DOHH2 (cell line): ENCODE measurements around the gene SRPX.

Source experiments
- H3F3A ChIP-seq: fragments of 200-600 bp; sonication (generic), shearing (Covaris generic); 2 replicates; pipeline ENCODE4 v1.6.0; 2016; ENCODE audit warnings: antibody characterized with exemption, mild to moderate bottlenecking; ENCODE audit not compliant: control insufficient read depth, insufficient read depth
- H3K27ac ChIP-seq: fragments of 200-600 bp; sonication (generic); 2 replicates; pipeline ENCODE4 v1.5.1; 2014; ENCODE audit warnings: low read depth, mild to moderate bottlenecking, low read length, moderate library complexity
- H3K27me3 ChIP-seq: fragments of 200-600 bp; sonication (generic); 2 replicates; pipeline ENCODE4 v1.6.1; 2014; ENCODE audit warnings: mild to moderate bottlenecking, low read length, mixed read lengths; ENCODE audit not compliant: control insufficient read depth
- H3K36me3 ChIP-seq: fragments of 200-600 bp; sonication (generic); 2 replicates; pipeline ENCODE4 v1.6.1; 2014; ENCODE audit warnings: mild to moderate bottlenecking, low read length, moderate library complexity, mixed read lengths; ENCODE audit not compliant: control insufficient read depth
- H3K4me1 ChIP-seq: fragments of 200-600 bp; sonication (generic); 2 replicates; pipeline ENCODE4 v1.6.1; 2014; ENCODE audit warnings: mild to moderate bottlenecking, low read length, mixed read lengths; ENCODE audit not compliant: control insufficient read depth
- H3K4me2 ChIP-seq: fragments of 200-600 bp; sonication (generic); 2 replicates; pipeline ENCODE4 v1.6.0; 2014; ENCODE audit warnings: mild to moderate bottlenecking, low read length, moderate library complexity
- H3K4me3 ChIP-seq: fragments of 200-600 bp; sonication (generic); 2 replicates; pipeline ENCODE4 v1.5.1; 2014; ENCODE audit warnings: mild to moderate bottlenecking, low read length, mixed read lengths
- H3K79me2 ChIP-seq: fragments of 200-600 bp; sonication (generic); 2 replicates; pipeline ENCODE4 v1.6.1; 2014; ENCODE audit warnings: mild to moderate bottlenecking, low read length, mixed read lengths; ENCODE audit not compliant: control insufficient read depth
- H3K9me2 ChIP-seq: fragments of 200-600 bp; sonication (generic); replicated peaks from 2 replicates; pipeline ENCODE4 v1.6.1; 2014; ENCODE audit warnings: mild to moderate bottlenecking, low read length, mixed read lengths; ENCODE audit not compliant: control insufficient read depth
- H3K9me3 ChIP-seq: fragments of 200-600 bp; sonication (generic); 2 replicates; pipeline ENCODE4 v1.6.1; 2014; ENCODE audit warnings: antibody characterized with exemption, low read length, mixed read lengths; ENCODE audit not compliant: control insufficient read depth, insufficient read depth
- H4K20me1 ChIP-seq: fragments of 200-600 bp; sonication (generic); 2 replicates; pipeline ENCODE4 v1.6.0; 2014; ENCODE audit warnings: low read depth, mild to moderate bottlenecking, antibody characterized with exemption, low read length, moderate library complexity; ENCODE audit not compliant: control insufficient read depth, insufficient read depth
- EZH2phosphoT487 ChIP-seq: fragments of 200-600 bp; sonication (generic); IDR thresholded peaks from 2 replicates; pipeline ENCODE4 v1.6.1; 2017; ENCODE audit warnings: borderline replicate concordance, mild to moderate bottlenecking, antibody characterized with exemption, low read length, moderate library complexity, mixed read lengths
- TF ChIP-seq, protein P1 (sequence below): fragments of 200-600 bp; sonication (generic); IDR thresholded peaks from one replicate; pipeline ENCODE4 v1.5.1; 2014; ENCODE audit warnings: antibody characterized with exemption, mild to moderate bottlenecking, low read depth, low read length; ENCODE audit not compliant: poor library complexity, severe bottlenecking

Gene SRPX

DNA sequence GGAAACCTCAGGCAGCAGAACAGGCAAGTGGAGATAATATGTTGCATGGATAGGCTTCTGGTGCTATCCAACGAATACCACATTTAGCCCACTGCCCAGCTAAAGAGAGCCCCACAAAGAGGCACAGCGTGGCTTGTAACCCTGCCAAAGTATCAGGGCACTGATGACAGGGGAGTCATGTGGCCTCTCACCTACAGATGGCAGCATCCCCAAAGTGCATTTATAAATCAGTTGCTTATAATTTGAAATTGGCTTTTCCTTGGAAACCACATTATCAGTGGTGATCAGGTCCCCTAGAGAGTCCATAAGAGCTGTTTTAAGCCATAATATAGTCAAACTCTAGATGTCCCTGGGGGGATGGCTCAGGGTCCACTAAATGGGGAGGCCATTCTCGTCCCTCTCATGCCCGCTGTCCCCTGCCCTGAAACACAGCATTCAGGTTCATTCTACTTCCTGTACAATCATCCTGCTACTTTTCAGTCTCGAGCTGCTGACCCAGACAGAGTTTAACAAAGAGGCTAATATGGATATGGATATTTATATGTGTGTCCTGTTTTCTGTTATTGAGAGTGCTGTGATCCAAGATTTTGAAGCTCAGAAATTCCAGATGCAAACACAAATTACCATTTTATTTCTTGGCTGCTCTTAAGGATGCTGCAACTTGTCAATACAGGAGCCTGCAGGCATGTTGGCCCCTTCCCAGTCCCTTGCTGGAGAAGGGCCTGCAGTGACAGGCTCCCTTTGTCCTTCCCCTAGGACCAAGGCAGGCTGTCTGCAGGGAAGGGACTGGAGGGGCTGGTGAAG, 28.5 kb downstream of the SRPX start:
- peaks cover 3% of the 10 kb centered on the region; the same call in 1 of the 2 replicates for H3K4me1 ChIP-seq
- no peaks in the 10 kb centered on the region for H4K20me1 ChIP-seq
- H3K79me2 ChIP-seq = no peaks in the 10 kb centered on the region
- no peaks in the 10 kb centered on the region for H3K9me3 ChIP-seq
- TF ChIP-seq EZH2phosphoT487 = no peak
- TF ChIP-seq, protein P1, sequence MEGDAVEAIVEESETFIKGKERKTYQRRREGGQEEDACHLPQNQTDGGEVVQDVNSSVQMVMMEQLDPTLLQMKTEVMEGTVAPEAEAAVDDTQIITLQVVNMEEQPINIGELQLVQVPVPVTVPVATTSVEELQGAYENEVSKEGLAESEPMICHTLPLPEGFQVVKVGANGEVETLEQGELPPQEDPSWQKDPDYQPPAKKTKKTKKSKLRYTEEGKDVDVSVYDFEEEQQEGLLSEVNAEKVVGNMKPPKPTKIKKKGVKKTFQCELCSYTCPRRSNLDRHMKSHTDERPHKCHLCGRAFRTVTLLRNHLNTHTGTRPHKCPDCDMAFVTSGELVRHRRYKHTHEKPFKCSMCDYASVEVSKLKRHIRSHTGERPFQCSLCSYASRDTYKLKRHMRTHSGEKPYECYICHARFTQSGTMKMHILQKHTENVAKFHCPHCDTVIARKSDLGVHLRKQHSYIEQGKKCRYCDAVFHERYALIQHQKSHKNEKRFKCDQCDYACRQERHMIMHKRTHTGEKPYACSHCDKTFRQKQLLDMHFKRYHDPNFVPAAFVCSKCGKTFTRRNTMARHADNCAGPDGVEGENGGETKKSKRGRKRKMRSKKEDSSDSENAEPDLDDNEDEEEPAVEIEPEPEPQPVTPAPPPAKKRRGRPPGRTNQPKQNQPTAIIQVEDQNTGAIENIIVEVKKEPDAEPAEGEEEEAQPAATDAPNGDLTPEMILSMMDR = peak; percentile 56
- H3K9me2 ChIP-seq = no peaks in the 10 kb centered on the region
- H3K36me3 ChIP-seq = no peaks in the 10 kb centered on the region
- peak overlapping the region; percentile 58 for H3K4me3 ChIP-seq
- no peaks in the 10 kb centered on the region for H3K27me3 ChIP-seq
- no peak overlapping the region for H3K27ac ChIP-seq
- H3K4me2 ChIP-seq = peak overlapping the region; percentile 57
- no peaks in the 10 kb centered on the region for H3F3A ChIP-seq

DNA sequence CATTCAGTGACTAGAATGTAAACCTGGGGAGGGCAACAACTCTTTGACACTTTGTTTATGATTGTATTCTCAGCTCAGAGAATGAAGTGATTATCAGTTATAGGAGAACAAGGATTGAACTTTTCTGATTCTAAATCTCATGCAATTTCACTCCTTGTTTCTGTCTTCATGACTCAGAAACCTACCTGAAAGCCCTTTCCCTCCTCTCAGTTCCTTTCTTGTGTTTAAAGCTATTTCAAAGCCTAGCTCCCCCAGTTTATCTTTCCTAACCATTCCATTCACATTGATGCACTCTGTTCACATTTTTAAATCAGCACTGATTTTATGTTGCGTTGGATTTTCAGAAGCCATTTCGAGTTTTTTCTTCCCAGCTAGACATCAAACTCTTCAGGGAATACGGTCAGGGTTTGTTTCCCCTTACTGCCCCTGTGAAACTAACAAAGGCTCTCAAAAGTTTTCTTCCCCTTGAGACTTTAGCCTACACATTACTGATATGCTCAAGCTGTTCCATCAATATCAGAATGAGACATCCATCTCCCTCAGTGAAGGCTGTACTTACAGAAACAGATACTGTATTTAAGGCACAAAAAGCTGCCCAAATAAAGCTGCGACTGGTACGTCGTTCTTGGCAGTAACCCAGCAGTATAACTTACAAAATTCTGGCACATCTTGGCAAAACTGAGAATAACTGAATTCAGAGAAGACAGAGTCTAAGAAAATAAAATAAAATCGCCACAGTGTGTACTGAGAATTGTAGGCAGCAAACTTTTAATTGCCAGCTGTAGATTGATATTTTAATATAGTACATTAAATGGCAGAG, 31.0 kb downstream of the SRPX start:
- Histone ChIP-seq H3K27ac (no peak overlapping the region), H4K20me1 (no peaks in the 10 kb centered on the region), H3K79me2 (no peaks in the 10 kb centered on the region), H3K9me2 (no peaks in the 10 kb centered on the region), H3K4me3 (no peak overlapping the region), H3K9me3 (no peaks in the 10 kb centered on the region), H3K4me1 (peaks cover 3% of the 10 kb centered on the region; the same call in 1 of the 2 replicates), H3K36me3 (no peaks in the 10 kb centered on the region), H3K27me3 (no peaks in the 10 kb centered on the region), H3F3A (no peaks in the 10 kb centered on the region), H3K4me2 (no peak overlapping the region)
- TF ChIP-seq EZH2phosphoT487 = no peak

- Histone ChIP-seq H3K27ac (no peak overlapping the region), H3K4me1 (no peaks in the 10 kb centered on the region), H3K9me2 (no peaks in the 10 kb centered on the region), H3F3A (no peaks in the 10 kb centered on the region), H4K20me1 (no peaks in the 10 kb centered on the region), H3K27me3 (no peaks in the 10 kb centered on the region), H3K4me3 (no peak overlapping the region), H3K79me2 (no peaks in the 10 kb centered on the region), H3K36me3 (no peaks in the 10 kb centered on the region), H3K9me3 (no peaks in the 10 kb centered on the region), H3K4me2 (no peak overlapping the region)
- TF ChIP-seq, protein P1 = no peak
- TF ChIP-seq EZH2phosphoT487 = no peak
These were observed 37.1 kb downstream of the SRPX start for GRCh38 chrX:38183596-38183995.
